ENCODE results near the gene PPP1R13B.

GRCh38 chr14:103718572-103718971, 128.8 kb downstream of the PPP1R13B start:
- TF ChIP-seq CTCF (IDR thresholded peaks at IDR 0.05) (no peak), POLR2A (IDR thresholded peaks at IDR 0.05) (no peak)

Measured in esophagus squamous epithelium (tissue), 4 donors.